B cell (primary cell): ENCODE results near the gene SMG9. TPM values are rescaled to one million over a fixed set of nuclear protein-coding genes. Genes with fewer than 3 reads are reported as not detected.

Experiments used
- ATAC-seq: fragments of 200-7000 bp; cut with Tn5 transposase; one replicate; pipeline ENCODE4 v1.10.0; 2021; ENCODE audit warnings: low read depth, mild to moderate bottlenecking, moderate number of reproducible peaks, moderate library complexity
- CTCF ChIA-PET: fragments of 350-600 bp; sonication (Branson Sonifier 250); formaldehyde crosslinking; loops from one replicate; lab custom pipeline; 2021; ENCODE audit warnings: antibody characterized with exemption, inconsistent platforms; lab: Charles Lee
- POLR2A ChIA-PET: fragments of 350-600 bp; sonication (Branson Sonifier 250); formaldehyde crosslinking; loops from one replicate; lab custom pipeline; 2021; ENCODE audit warnings: antibody characterized with exemption; lab: Charles Lee
- DNase-seq: peaks from one replicate; pipeline ENCODE4 v3.0.0; 2013
- H2AFZ ChIP-seq: 2 replicates; pipeline ENCODE4 v1.6.1; 2012; ENCODE audit warnings: mild to moderate bottlenecking, low read depth, low read length; ENCODE audit not compliant: insufficient read depth, poor library complexity, severe bottlenecking
- H3K27ac ChIP-seq, 2 donors: 1 replicate in 1 of 2; 2 replicates in 1 of 2; pipeline ENCODE4 v1.5.1; 2012 to 2013; ENCODE audit warnings: low read length in 2 of 2, mild to moderate bottlenecking in 2 of 2, moderate library complexity in 1 of 2
- H3K27me3 ChIP-seq, 4 experiments: fragments of 200-600 bp in 1 of 4; sonication (generic) in 1 of 4; replicated peaks in 1 of 4; 1 replicate in 2 of 4; 2 replicates in 2 of 4; pipeline versions ENCODE4 v1.6.1 to v1.7.0; 2013 to 2016; ENCODE audit warnings: low read length in 3 of 4, mild to moderate bottlenecking in 2 of 4, mixed read lengths in 1 of 4, moderate library complexity in 1 of 4; ENCODE audit not compliant: insufficient read depth in 4 of 4, control insufficient read depth in 3 of 4; ENCODE audit errors: control extremely low read depth in 1 of 4
- H3K36me3 ChIP-seq, 2 experiments: replicated peaks in 1 of 2; 1 replicate in 1 of 2; 2 replicates in 1 of 2; pipeline versions ENCODE4 v1.6.1 to v1.7.1; 2013; ENCODE audit warnings: low read length in 1 of 2; ENCODE audit not compliant: insufficient read depth in 2 of 2, control insufficient read depth in 1 of 2; ENCODE audit errors: control extremely low read depth in 1 of 2, extremely low read depth in 1 of 2
- H3K4me1 ChIP-seq, 2 donors: fragments of 200-600 bp in 1 of 2; sonication (generic) in 1 of 2; 1 replicate in 1 of 2; 2 replicates in 1 of 2; pipeline versions ENCODE4 v1.5.1 to v1.6.1; 2013 to 2017; ENCODE audit warnings: low read length in 2 of 2; ENCODE audit not compliant: control insufficient read depth in 2 of 2, insufficient read depth in 2 of 2
- H3K4me2 ChIP-seq: replicated peaks from 2 replicates; pipeline ENCODE3; 2012; ENCODE audit warnings: mild to moderate bottlenecking, low read depth, low read length; ENCODE audit not compliant: poor library complexity, severe bottlenecking
- H3K4me3 ChIP-seq, 5 experiments: fragments of 200-600 bp in 1 of 5; sonication (generic) in 1 of 5; 1 replicate in 3 of 5; 2 replicates in 2 of 5; pipeline versions ENCODE4 v1.5.1 to v1.7.0; 2011 to 2016; ENCODE audit warnings: low read length in 4 of 5, mild to moderate bottlenecking in 4 of 5, low read depth in 2 of 5, control low read depth in 1 of 5, moderate library complexity in 1 of 5; ENCODE audit not compliant: insufficient read depth in 1 of 5; ENCODE audit errors: control extremely low read depth in 1 of 5, extremely low read depth in 1 of 5
- H3K79me2 ChIP-seq: fragments of 200-600 bp; sonication (generic); one replicate; pipeline ENCODE4 v1.6.0; 2016; ENCODE audit warnings: low read length; ENCODE audit not compliant: control insufficient read depth, insufficient read depth
- H3K9ac ChIP-seq: fragments of 200-600 bp; sonication (generic); 2 replicates; pipeline ENCODE4 v1.6.1; 2017; ENCODE audit warnings: mild to moderate bottlenecking, low read length, moderate library complexity
- H3K9me3 ChIP-seq, 3 donors: one replicate each; pipeline versions ENCODE4 v1.6.1 to v1.7.1; 2013; ENCODE audit warnings: low read length in 2 of 3; ENCODE audit not compliant: control insufficient read depth in 2 of 3, insufficient read depth in 1 of 3; ENCODE audit errors: control extremely low read depth in 1 of 3
- H4K20me1 ChIP-seq: 2 replicates; pipeline ENCODE4 v1.6.0; 2012; ENCODE audit warnings: mild to moderate bottlenecking, low read length; ENCODE audit not compliant: insufficient read depth, control insufficient read depth, poor library complexity, severe bottlenecking
- H3K27ac Mint-ChIP-seq: one replicate; pipeline ENCODE4 v1.8.0; 2021; ENCODE audit warnings: mixed read lengths
- H3K27me3 Mint-ChIP-seq: one replicate; pipeline ENCODE4 v1.8.0; 2021; ENCODE audit warnings: mixed read lengths
- H3K4me1 Mint-ChIP-seq: one replicate; pipeline ENCODE4 v1.8.0; 2021; ENCODE audit warnings: mixed read lengths
- H3K4me3 Mint-ChIP-seq: one replicate; pipeline ENCODE4 v1.8.0; 2021; ENCODE audit warnings: mixed read lengths
- H3K9me3 Mint-ChIP-seq: one replicate; pipeline ENCODE4 v1.8.0; 2022; ENCODE audit warnings: mixed read lengths; ENCODE audit not compliant: insufficient read depth
- EZH2 ChIP-seq: IDR thresholded peaks from 2 replicates; pipeline ENCODE4 v1.6.1; 2012; ENCODE audit warnings: borderline replicate concordance, low read depth, mild to moderate bottlenecking, moderate library complexity, low read length; ENCODE audit not compliant: insufficient read depth, poor library complexity, severe bottlenecking
- WGBS: methylation state at CpG from one replicate; pipeline ENCODE4 v1.1.5; 2013; ENCODE audit warnings: missing lambda C conversion rate; ENCODE audit not compliant: insufficient coverage; 5-methylcytosine and 5-hydroxymethylcytosine counted together
- intact Hi-C: fragments of 100-400 bp; cut with micrococcal nuclease; formaldehyde crosslinking; loops from one replicate; pipeline ENCODE4 v1.10.0; 2022
- polyA plus RNA-seq: library from polyadenylated mRNA; depleted of rRNA; stranded (reverse); fragments of >200 nt; gene quantifications from 2 replicates; pipeline ENCODE4 v1.2.3, GENCODE V29; 2012
- total RNA-seq, 2 donors: library from RNA; stranded (reverse); fragments of 120-200 nt in 1 of 2; gene quantifications; 1 replicate in 1 of 2; 2 replicates in 1 of 2; pipeline versions ENCODE4 v1.2.3 to v1.2.4, GENCODE V29; 2013 to 2022
- TF ChIP-seq, protein P1 (sequence below): fragments of 200-600 bp; IDR thresholded peaks from one replicate; pipeline ENCODE4 v1.8.0; 2022; ENCODE audit warnings: antibody characterized with exemption, mild to moderate bottlenecking

The SMG9 gene
- total and polyA plus RNA-seq, 2 donors (not counting 1 experiment from before 2014, with no cell fraction given) = 33.9 to 87.5 TPM

GRCh38 chr19:43786665-43787064, 31.9 kb upstream of the SMG9 start:
- intact Hi-C loops = loop anchor here (10.0 kb wide), 1 partner anchor 342 kb away; no protein-coding TSS in a partner anchor
- CTCF ChIA-PET = interaction anchor here (0.7 to 2.2 kb wide), 6 partner anchors 23 to 348 kb away, joined by 3 to 27 read pairs (median 3); no protein-coding TSS in a partner anchor

More at GRCh38 chr19:43786665-43787064, 31.9 kb upstream of the SMG9 start:
- Histone ChIP-seq H3K4me2 (no peak overlapping the region), H3K27me3 (no peaks in the 10 kb centered on the region), H3K36me3 (no peaks in the 10 kb centered on the region), H3K79me2 (no peaks in the 10 kb centered on the region), H2AFZ (no peak overlapping the region), H4K20me1 (no peaks in the 10 kb centered on the region), H3K9ac (no peak overlapping the region), H3K4me1 (peaks cover 30 to 39% of the 10 kb centered on the region in 2 donors), H3K27ac (no peak overlapping the region), H3K9me3 (no peaks in the 10 kb centered on the region), H3K4me3 (no peak overlapping the region)
- Mint-ChIP-seq H3K27ac (peak overlapping the region; percentile 18), H3K4me3 (no peak overlapping the region), H3K9me3 (no peaks in the 10 kb centered on the region), H3K4me1 (peaks cover 38% of the 10 kb centered on the region), H3K27me3 (no peaks in the 10 kb centered on the region)
- TF ChIP-seq, protein P1, sequence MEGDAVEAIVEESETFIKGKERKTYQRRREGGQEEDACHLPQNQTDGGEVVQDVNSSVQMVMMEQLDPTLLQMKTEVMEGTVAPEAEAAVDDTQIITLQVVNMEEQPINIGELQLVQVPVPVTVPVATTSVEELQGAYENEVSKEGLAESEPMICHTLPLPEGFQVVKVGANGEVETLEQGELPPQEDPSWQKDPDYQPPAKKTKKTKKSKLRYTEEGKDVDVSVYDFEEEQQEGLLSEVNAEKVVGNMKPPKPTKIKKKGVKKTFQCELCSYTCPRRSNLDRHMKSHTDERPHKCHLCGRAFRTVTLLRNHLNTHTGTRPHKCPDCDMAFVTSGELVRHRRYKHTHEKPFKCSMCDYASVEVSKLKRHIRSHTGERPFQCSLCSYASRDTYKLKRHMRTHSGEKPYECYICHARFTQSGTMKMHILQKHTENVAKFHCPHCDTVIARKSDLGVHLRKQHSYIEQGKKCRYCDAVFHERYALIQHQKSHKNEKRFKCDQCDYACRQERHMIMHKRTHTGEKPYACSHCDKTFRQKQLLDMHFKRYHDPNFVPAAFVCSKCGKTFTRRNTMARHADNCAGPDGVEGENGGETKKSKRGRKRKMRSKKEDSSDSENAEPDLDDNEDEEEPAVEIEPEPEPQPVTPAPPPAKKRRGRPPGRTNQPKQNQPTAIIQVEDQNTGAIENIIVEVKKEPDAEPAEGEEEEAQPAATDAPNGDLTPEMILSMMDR = no peak
- TF ChIP-seq EZH2 = no peak
- WGBS = no CpG with 5 or more reads among the region's 1 CpG
- DNase-seq (no peak), ATAC-seq (no peak)
- POLR2A ChIA-PET = interaction anchor here (0.5 kb wide), 1 partner anchor 26 kb away, joined by 5 read pairs; no protein-coding TSS in a partner anchor
